ENCODE measurements around the gene CGGBP1. TPM values are rescaled to one million over a fixed set of nuclear protein-coding genes. Genes with fewer than 3 reads are reported as not detected.

Gene CGGBP1
- total RNA-seq, 4 donors from 2014 or later, result 17.6 to 46.3 (median 34.0) TPM

- Histone ChIP-seq H3K4me1 (peaks cover 0 to 15% (median 6%) of the 10 kb centered on the region in 3 donors), H3K27me3 (no peaks in the 10 kb centered on the region), H3K27ac (peak overlapping the region; percentile 7 to 59 (median 54)), H3K4me3 (peak overlapping the region; percentile 18 to 64 (median 38)), H3K9me3 (no peaks in the 10 kb centered on the region), H3K36me3 (no peaks in the 10 kb centered on the region)
- DNase-seq, result no peak
- WGBS, 2 donors, result 5 to 16% methylated on average over 2 of the region's 2 CpGs
- intact Hi-C loops (cut with DNase I), result no loop called here
- TF ChIP-seq POLR2A (IDR thresholded peaks at IDR 0.05), result no peak
- TF ChIP-seq CTCF (IDR thresholded peaks at IDR 0.05), result no peak
Measured at GRCh38 chr3:88032245-88032644, 26.6 kb downstream of the CGGBP1 start.

- intact Hi-C loops (cut with DNase I), result no loop called here
- no peak for TF ChIP-seq CTCF (IDR thresholded peaks at IDR 0.05)
- no peak for TF ChIP-seq POLR2A (IDR thresholded peaks at IDR 0.05)
- no peak for DNase-seq
Measured at GRCh38 chr3:88031642-88032077, 27.1 kb downstream of the CGGBP1 start.

GRCh38 chr3:88030210-88030609 lies 28.6 kb downstream of the CGGBP1 start:
- Histone ChIP-seq H3K4me3 (peak overlapping the region in 1 of 4 donors; percentile 18), H3K27me3 (no peaks in the 10 kb centered on the region), H3K27ac (no peak overlapping the region), H3K9me3 (no peaks in the 10 kb centered on the region), H3K36me3 (no peaks in the 10 kb centered on the region), H3K4me1 (peaks cover 0 to 15% (median 6%) of the 10 kb centered on the region in 3 donors)
- intact Hi-C loops (cut with DNase I), result no loop called here
- DNase-seq, result no peak
- TF ChIP-seq CTCF (IDR thresholded peaks at IDR 0.05) (no peak), POLR2A (IDR thresholded peaks at IDR 0.05) (no peak)
- 28 to 37% methylated on average over 3 of the region's 3 CpGs for WGBS, 2 donors

More at GRCh38 chr3:88031642-88032077, 27.1 kb downstream of the CGGBP1 start:
- WGBS, 2 donors, result 0% methylated on average over 1 of the region's 1 CpG
- Histone ChIP-seq H3K4me3 (peak overlapping the region; percentile 18 to 64 (median 38)), H3K4me1 (peaks cover 0 to 15% (median 6%) of the 10 kb centered on the region in 3 donors), H3K27ac (peak overlapping the region; percentile 7 to 59 (median 54)), H3K9me3 (no peaks in the 10 kb centered on the region), H3K36me3 (no peaks in the 10 kb centered on the region), H3K27me3 (no peaks in the 10 kb centered on the region)

GRCh38 chr3:88028876-88029275 lies 29.9 kb downstream of the CGGBP1 start:
- intact Hi-C loops (cut with DNase I), result no loop called here
- no peaks in the 10 kb centered on the region for H3K9me3 ChIP-seq
- H3K27ac ChIP-seq, result no peak overlapping the region

More at GRCh38 chr3:88028876-88029275, 29.9 kb downstream of the CGGBP1 start:
- DNase-seq, result no peak
- WGBS, 2 donors, result 91 to 97% methylated on average over 2 of the region's 2 CpGs
- TF ChIP-seq POLR2A (IDR thresholded peaks at IDR 0.05) (no peak), CTCF (IDR thresholded peaks at IDR 0.05) (no peak)
- Histone ChIP-seq H3K36me3 (no peaks in the 10 kb centered on the region), H3K27me3 (no peaks in the 10 kb centered on the region), H3K4me1 (peaks cover 0 to 15% (median 6%) of the 10 kb centered on the region in 3 donors), H3K4me3 (no peak overlapping the region)
